HepG2 (cell line): ENCODE results near the gene ARHGEF39. TPM values are rescaled to one million over a fixed set of nuclear protein-coding genes. Genes with fewer than 3 reads are reported as not detected.

Experiments
- CHD4 ChIP-seq: fragments of 200-600 bp; sonication (generic); IDR thresholded peaks from 2 replicates; pipeline ENCODE4 v1.7.0; 2017; ENCODE audit warnings: mild to moderate bottlenecking, low read length, borderline replicate concordance
- CREM ChIP-seq, 2 experiments: sonication (generic) in 1 of 2; formaldehyde crosslinking in 1 of 2; IDR thresholded peaks; 2 replicates each; pipeline versions ENCODE4 v1.4.0 to v1.6.1; 2016 to 2020; ENCODE audit warnings: antibody characterized with exemption in 1 of 2, mild to moderate bottlenecking in 1 of 2, missing genetic modification reagents in 1 of 2
- HMG20A ChIP-seq: IDR thresholded peaks from 2 replicates; pipeline ENCODE4 v1.6.1; 2016; ENCODE audit warnings: borderline replicate concordance
- MXD3 ChIP-seq: IDR thresholded peaks from 2 replicates; pipeline ENCODE4 v1.6.1; 2016; ENCODE audit warnings: mild to moderate bottlenecking, missing biosample characterization, missing genetic modification reagents
- PAXIP1 ChIP-seq: sonication (generic); formaldehyde crosslinking; conservative IDR thresholded peaks from 2 replicates; pipeline ENCODE4 v1.4.0; 2020; ENCODE audit warnings: mild to moderate bottlenecking, missing genetic modification reagents, moderate library complexity
- POLR2G ChIP-seq: fragments of 200-400 bp; formaldehyde crosslinking; IDR thresholded peaks from 2 replicates; pipeline ENCODE4 v1.6.1; 2018; ENCODE audit warnings: mild to moderate bottlenecking, low read depth, low read length, moderate library complexity
- RBM39 ChIP-seq: fragments of 200-400 bp; formaldehyde crosslinking; IDR thresholded peaks from one replicate; pipeline ENCODE4 v1.6.1; 2018; ENCODE audit warnings: antibody characterized with exemption, mild to moderate bottlenecking, low read depth, low read length; ENCODE audit not compliant: poor library complexity, severe bottlenecking
- SRSF9 ChIP-seq: fragments of 200-400 bp; formaldehyde crosslinking; IDR thresholded peaks from 2 replicates; pipeline ENCODE4 v1.6.1; 2018; ENCODE audit warnings: borderline replicate concordance, mild to moderate bottlenecking, low read depth, low read length; ENCODE audit not compliant: insufficient read depth, poor library complexity, severe bottlenecking
- TBP ChIP-seq: sonication (generic); formaldehyde crosslinking; IDR thresholded peaks from 2 replicates; pipeline ENCODE4 v1.5.0; 2020; ENCODE audit warnings: missing genetic modification reagents
- YEATS4 ChIP-seq: sonication (generic); formaldehyde crosslinking; IDR thresholded peaks from 2 replicates; pipeline ENCODE4 v1.4.0; 2020; ENCODE audit warnings: missing genetic modification reagents, borderline replicate concordance
- ZBTB25 ChIP-seq: IDR thresholded peaks from 2 replicates; pipeline ENCODE4 v1.6.1; 2018; ENCODE audit warnings: missing genetic modification reagents
- ZNF17 ChIP-seq: sonication (generic); formaldehyde crosslinking; IDR thresholded peaks from 2 replicates; pipeline ENCODE4 v1.5.0; 2020; ENCODE audit warnings: mild to moderate bottlenecking, missing genetic modification reagents
- ZNF547 ChIP-seq: sonication (generic); formaldehyde crosslinking; IDR thresholded peaks from 2 replicates; pipeline ENCODE4 v1.5.1; 2020; ENCODE audit warnings: mild to moderate bottlenecking, missing genetic modification reagents
- ZNF614 ChIP-seq: IDR thresholded peaks from 2 replicates; pipeline ENCODE4 v1.6.1; 2018; ENCODE audit warnings: missing biosample characterization, missing genetic modification reagents, inconsistent platforms, borderline replicate concordance
- ZSCAN21 ChIP-seq: sonication (generic); formaldehyde crosslinking; IDR thresholded peaks from 2 replicates; pipeline ENCODE4 v1.8.0; 2022; ENCODE audit warnings: mild to moderate bottlenecking, missing genetic modification reagents, moderate library complexity, borderline replicate concordance
- polyA plus RNA-seq, 8 experiments: library from polyadenylated mRNA; depleted of rRNA in 3 of 8; stranded (reverse) in 7 of 8; unstranded in 1 of 8; fragments of >200 nt; fragmentation: Illumina TruSeq in 4 of 8; extraction: Trizol in 4 of 8; gene quantifications; 2 replicates each; pipeline versions ENCODE4 v1.2.1 to v1.2.3, GENCODE V29; 2011 to 2016; ENCODE audit warnings: low read depth in 4 of 8, missing spikeins in 1 of 8, mixed read lengths in 1 of 8; ENCODE audit not compliant: insufficient read depth in 1 of 8
- total RNA-seq, 5 experiments: library from RNA; depleted of rRNA; stranded (reverse); fragments of >200 nt; fragmentation: Illumina TruSeq; extraction: Trizol; gene quantifications; 2 replicates each; pipeline ENCODE4 v1.2.3, GENCODE V29; 2016; ENCODE audit warnings: low read depth in 1 of 5
- TF ChIP-seq, protein P1 (sequence below): sonication (generic); formaldehyde crosslinking; IDR thresholded peaks from 2 replicates; pipeline ENCODE4 v1.9.0; 2021; ENCODE audit warnings: missing genetic modification reagents, mild to moderate bottlenecking, borderline replicate concordance
- TF ChIP-seq, protein P2 (sequence below): sonication (generic); formaldehyde crosslinking; IDR thresholded peaks from 2 replicates; pipeline ENCODE4 v1.5.1; 2020; ENCODE audit warnings: mild to moderate bottlenecking, missing genetic modification reagents, borderline replicate concordance

Gene ARHGEF39
- total and polyA plus RNA-seq, 2 of the 13 experiments (the other 11 are each of a cell fraction or from before 2014, with no cell fraction given), result 11.2 to 12.3 TPM

GRCh38 chr9:35646533-35647265 is 18.3 kb downstream of the ARHGEF39 start (continued):
- TF ChIP-seq ZBTB25 (CRISPR knock-in tag) (no peak), HMG20A (no peak), ZNF614 (CRISPR knock-in tag) (peak; percentile 82; the same call in 1 of the 2 replicates), ZNF17 (CRISPR knock-in tag) (no peak), CHD4 (no peak), MXD3 (peak; percentile 47; the same call in 1 of the 2 replicates), POLR2G (peak; percentile 71), TBP (no peak), CREM (IDR thresholded peaks at IDR 0.05) (no peak), CREM (CRISPR knock-in tag; IDR thresholded peaks at IDR 0.05) (no peak), SRSF9 (no peak), RBM39 (no peak), ZNF547 (peak; percentile 82), ZSCAN21 (CRISPR knock-in tag) (peak; percentile 86), PAXIP1 (CRISPR knock-in tag) (no peak; the same call in none of the 2 replicates), YEATS4 (CRISPR knock-in tag) (peak; percentile 75; the same call in 1 of the 2 replicates)
- TF ChIP-seq, protein P1, sequence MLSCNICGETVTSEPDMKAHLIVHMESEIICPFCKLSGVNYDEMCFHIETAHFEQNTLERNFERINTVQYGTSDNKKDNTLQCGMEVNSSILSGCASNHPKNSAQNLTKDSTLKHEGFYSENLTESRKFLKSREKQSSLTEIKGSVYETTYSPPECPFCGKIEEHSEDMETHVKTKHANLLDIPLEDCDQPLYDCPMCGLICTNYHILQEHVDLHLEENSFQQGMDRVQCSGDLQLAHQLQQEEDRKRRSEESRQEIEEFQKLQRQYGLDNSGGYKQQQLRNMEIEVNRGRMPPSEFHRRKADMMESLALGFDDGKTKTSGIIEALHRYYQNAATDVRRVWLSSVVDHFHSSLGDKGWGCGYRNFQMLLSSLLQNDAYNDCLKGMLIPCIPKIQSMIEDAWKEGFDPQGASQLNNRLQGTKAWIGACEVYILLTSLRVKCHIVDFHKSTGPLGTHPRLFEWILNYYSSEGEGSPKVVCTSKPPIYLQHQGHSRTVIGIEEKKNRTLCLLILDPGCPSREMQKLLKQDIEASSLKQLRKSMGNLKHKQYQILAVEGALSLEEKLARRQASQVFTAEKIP (CRISPR knock-in tag), result no peak
- TF ChIP-seq, protein P2, sequence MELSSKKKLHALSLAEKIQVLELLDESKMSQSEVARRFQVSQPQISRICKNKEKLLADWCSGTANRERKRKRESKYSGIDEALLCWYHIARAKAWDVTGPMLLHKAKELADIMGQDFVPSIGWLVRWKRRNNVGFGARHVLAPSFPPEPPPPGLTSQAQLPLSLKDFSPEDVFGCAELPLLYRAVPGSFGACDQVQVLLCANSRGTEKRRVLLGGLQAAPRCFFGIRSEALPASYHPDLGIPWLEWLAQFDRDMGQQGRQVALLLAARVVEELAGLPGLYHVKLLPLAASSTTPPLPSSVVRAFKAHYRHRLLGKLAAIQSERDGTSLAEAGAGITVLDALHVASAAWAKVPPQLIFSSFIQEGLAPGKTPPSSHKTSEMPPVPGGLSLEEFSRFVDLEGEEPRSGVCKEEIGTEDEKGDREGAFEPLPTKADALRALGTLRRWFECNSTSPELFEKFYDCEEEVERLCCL (CRISPR knock-in tag), result no peak
